ENCODE measurements around the gene TTC33.
"Not testable (repeated sequence)": the region's sequence is repeated elsewhere in the genome, so short reads cannot be mapped to it uniquely, and the experiment has no call there.

Gene TTC33

GRCh38 chr5:40679148-40679912 lies 76.4 kb downstream of the TTC33 start:
- DNase-seq (ENCODE audit: low read depth), result peak; percentile 78

GRCh38 chr5:40678460-40679147 lies 77.2 kb downstream of the TTC33 start:
- DNase-seq (ENCODE audit: low read depth), result no peak

- no peak for DNase-seq (ENCODE audit: low read depth)
These were observed 77.7 kb downstream of the TTC33 start for GRCh38 chr5:40678026-40678425.

GRCh38 chr5:40677456-40677855 lies 78.3 kb downstream of the TTC33 start:
- DNase-seq (ENCODE audit: low read depth), result no peak

GRCh38 chr5:40676613-40677343 lies 79.0 kb downstream of the TTC33 start:
- peak; percentile 55 for DNase-seq (ENCODE audit: low read depth)

GRCh38 chr5:40675396-40676133 lies 80.2 kb downstream of the TTC33 start:
- DNase-seq (ENCODE audit: low read depth), result no peak

- DNase-seq (ENCODE audit: low read depth), result no peak
These were observed 81.0 kb downstream of the TTC33 start for GRCh38 chr5:40674661-40675235.

GRCh38 chr5:40672425-40672824 lies 83.3 kb downstream of the TTC33 start:
- no peak for DNase-seq (ENCODE audit: low read depth)

- DNase-seq (ENCODE audit: low read depth), result no peak
These were observed 86.0 kb downstream of the TTC33 start for GRCh38 chr5:40669606-40670390.

- no peak for DNase-seq (ENCODE audit: low read depth)
These were observed 88.5 kb downstream of the TTC33 start for GRCh38 chr5:40667161-40667663.

GRCh38 chr5:40666657-40667056 lies 89.1 kb downstream of the TTC33 start:
- DNase-seq (ENCODE audit: low read depth), result no peak

GRCh38 chr5:40665635-40666298 lies 90.0 kb downstream of the TTC33 start:
- DNase-seq (ENCODE audit: low read depth), result no peak

- no peak for DNase-seq (ENCODE audit: low read depth)
These were observed 95.0 kb downstream of the TTC33 start for GRCh38 chr5:40660751-40661150.

- no peak for DNase-seq (ENCODE audit: low read depth)
These were observed 99.0 kb downstream of the TTC33 start for GRCh38 chr5:40656766-40657165.

- DNase-seq (ENCODE audit: low read depth), result not testable (repeated sequence)
These were observed 99.7 kb downstream of the TTC33 start for GRCh38 chr5:40656091-40656490.

- DNase-seq (ENCODE audit: low read depth), result no peak
These were observed 100.6 kb downstream of the TTC33 start for GRCh38 chr5:40655138-40655537.

GRCh38 chr5:40654377-40654991 lies 101.3 kb downstream of the TTC33 start:
- no peak for DNase-seq (ENCODE audit: low read depth)

- DNase-seq (ENCODE audit: low read depth), result no peak
These were observed 102.3 kb downstream of the TTC33 start for GRCh38 chr5:40653221-40654022.
